GM12891 (cell line): ENCODE data around the gene CTTNBP2NL.

ENCODE experiments used
- POLR2A ChIP-seq: IDR thresholded peaks from 2 replicates; pipeline ENCODE4 v1.6.1; 2011; ENCODE audit warnings: low read depth, low read length, control low read depth
- POLR2AphosphoS5 ChIP-seq: IDR thresholded peaks from 2 replicates; pipeline ENCODE4 v1.6.1; 2011; ENCODE audit warnings: low read depth, low read length, control low read depth

DNA sequence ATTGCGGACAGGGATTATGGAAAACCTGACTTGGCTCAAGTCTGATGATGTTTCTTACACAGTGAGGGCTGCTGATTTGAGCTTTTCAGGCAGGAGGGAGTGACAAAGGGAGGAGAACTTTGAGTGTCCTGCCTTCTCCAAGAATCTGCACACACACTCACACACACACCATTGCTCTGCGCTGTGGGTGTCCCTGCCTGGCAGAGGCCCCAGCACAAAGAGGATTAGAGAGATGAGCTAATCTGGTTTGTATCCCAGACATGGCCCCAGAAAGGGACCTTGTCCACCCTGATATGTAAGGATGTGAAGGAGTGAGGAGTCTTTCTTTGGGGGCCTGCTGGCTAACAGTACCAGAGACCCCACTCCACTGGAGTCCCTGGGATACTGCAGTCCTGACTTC is 106.8 kb downstream of the CTTNBP2NL start:
- TF ChIP-seq POLR2AphosphoS5: no peak
- TF ChIP-seq POLR2A: no peak
